A673 (cell line): ENCODE results near the gene C6. TPM values are rescaled to one million over a fixed set of nuclear protein-coding genes. Genes with fewer than 3 reads are reported as not detected.

Experiments
- Bru-seq: library from RNA; stranded (reverse); fragments of 400-500 nt; gene quantifications from one replicate; lab custom pipeline; 2021; lab: Mats Ljungman, UMichigan
- BruChase-seq, 2 experiments: library from RNA; stranded (reverse); fragments of 400-500 nt; gene quantifications; one replicate each; lab custom pipeline; 2021; lab: Mats Ljungman, UMichigan
- BruUV-seq: library from RNA; stranded (reverse); fragments of 400-500 nt; replicated peaks from 2 replicates; lab custom pipeline; 2021; lab: Mats Ljungman, UMichigan
- CTCF ChIA-PET: fragments of 300-600 bp; sonication (Branson Sonifier 250); formaldehyde crosslinking; loops from one replicate; lab custom pipeline; 2022; ENCODE audit warnings: antibody characterized with exemption; lab: Charles Lee
- POLR2A ChIA-PET: fragments of 300-600 bp; sonication (Branson Sonifier 250); formaldehyde crosslinking; loops from one replicate; lab custom pipeline; 2022; ENCODE audit warnings: antibody characterized with exemption; ENCODE audit not compliant: low non-redundant PET; lab: Charles Lee
- DNase-seq: peaks from one replicate; pipeline ENCODE4 v3.0.0-alpha.2; 2015; ENCODE audit warnings: low spot score
- H3K27ac ChIP-seq: fragments of 200-600 bp; sonication (generic); 2 replicates; pipeline ENCODE4 v1.5.1; 2016; ENCODE audit warnings: mixed run types, low read depth, mild to moderate bottlenecking, mixed read lengths, antibody characterized with exemption, low read length; ENCODE audit not compliant: poor library complexity, severe bottlenecking
- H3K27me3 ChIP-seq: fragments of 200-600 bp; sonication (generic); replicated peaks from 2 replicates; pipeline ENCODE4 v1.6.1; 2017; ENCODE audit warnings: mixed run types, low read depth, mild to moderate bottlenecking, mixed read lengths, antibody characterized with exemption, low read length; ENCODE audit not compliant: insufficient read depth, poor library complexity
- H3K36me3 ChIP-seq: fragments of 200-600 bp; sonication (generic); 2 replicates; pipeline ENCODE4 v1.6.1; 2016; ENCODE audit warnings: mixed run types, mild to moderate bottlenecking, mixed read lengths, antibody characterized with exemption, low read length; ENCODE audit not compliant: insufficient read depth, poor library complexity, severe bottlenecking
- H3K4me1 ChIP-seq: fragments of 200-600 bp; sonication (generic); 2 replicates; pipeline ENCODE4 v1.6.1; 2017; ENCODE audit warnings: mixed run types, mild to moderate bottlenecking, mixed read lengths, antibody characterized with exemption, low read length; ENCODE audit not compliant: insufficient read depth, poor library complexity, severe bottlenecking
- H3K4me3 ChIP-seq: fragments of 200-600 bp; sonication (generic); 2 replicates; pipeline ENCODE4 v1.5.1; 2016; ENCODE audit warnings: low read depth, mixed run types, mild to moderate bottlenecking, mixed read lengths, low read length; ENCODE audit not compliant: poor library complexity, severe bottlenecking
- H3K9me3 ChIP-seq: fragments of 200-600 bp; sonication (generic); 2 replicates; pipeline ENCODE4 v1.6.1; 2016; ENCODE audit warnings: mixed run types, low read depth, mild to moderate bottlenecking, mixed read lengths, antibody characterized with exemption, low read length; ENCODE audit not compliant: poor library complexity, severe bottlenecking
- EZH2 ChIP-seq: fragments of 200-600 bp; sonication (generic); IDR thresholded peaks from 2 replicates; pipeline ENCODE4 v1.6.1; 2017; ENCODE audit warnings: borderline replicate concordance, low read depth, mild to moderate bottlenecking, mixed read lengths, antibody characterized with exemption, low read length; ENCODE audit not compliant: poor library complexity, severe bottlenecking
- intact Hi-C: fragments of 100-400 bp; cut with micrococcal nuclease; formaldehyde crosslinking; loops from one replicate; pipeline ENCODE4 v1.10.0; 2022; ENCODE audit not compliant: unreplicated experiment
- long read RNA-seq: library from polyadenylated mRNA; stranded (forward); transcript quantifications from one replicate; pipeline ENCODE4 v2.0.0, GENCODE V29; 2022
- total RNA-seq: library from RNA; stranded (reverse); gene quantifications from 2 replicates; pipeline ENCODE4 v1.2.3, GENCODE V29; 2021
- TF ChIP-seq, protein P1 (sequence below): fragments of 300-800, 200-600 bp; sonication (generic); conservative IDR thresholded peaks from 2 replicates; pipeline ENCODE4 v1.5.1; 2017; ENCODE audit warnings: low read depth, mild to moderate bottlenecking, antibody characterized with exemption, low read length, moderate library complexity, mixed read lengths

The C6 gene
- total RNA-seq (5.5 and 6.1 TPM in 2 replicates), Bru-seq, nascent RNA (percentile 51 among the genes with signal in this experiment), BruChase-seq, experiment 1, labeled RNA remaining after a 2-hour chase (percentile 42 among the genes with signal in this experiment), BruChase-seq, experiment 2, labeled RNA remaining after a 6-hour chase (percentile 38 among the genes with signal in this experiment)
- long read RNA-seq, transcript C6-201 (18 exons, 3,661 nt), result major isoform, 10 of 25 reads
- long read RNA-seq, partial matches to known transcripts, result 3 of 25 reads
- long read RNA-seq, other reads (novel, unspliced or antisense), result 12 of 25 reads

DNA sequence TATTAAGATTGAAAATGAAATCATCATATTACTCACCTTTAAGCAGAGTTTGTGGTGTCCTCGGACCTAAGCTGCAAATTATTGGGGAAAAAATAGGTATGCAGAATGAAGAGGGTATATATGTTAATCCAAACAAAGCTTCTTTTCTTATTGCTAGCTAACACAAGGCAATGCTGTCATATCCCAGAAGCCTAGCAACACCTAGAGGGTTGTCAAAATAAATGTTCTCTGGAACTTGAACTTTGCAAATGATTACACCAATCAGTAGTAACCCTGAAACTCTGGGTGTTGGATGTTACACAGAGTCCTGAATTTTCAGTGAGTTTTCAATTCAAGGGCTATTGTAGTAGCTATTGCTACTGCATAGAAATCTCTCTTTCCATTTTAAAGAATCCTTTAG, at the start of gene C6:
Gene C6 (minus strand): TSS at position 193 of the 400 bp plus-strand sequence. CDS start 10,302 bp downstream, outside the sequence.
- intact Hi-C loops, result no loop called here
- TF ChIP-seq, protein P1, sequence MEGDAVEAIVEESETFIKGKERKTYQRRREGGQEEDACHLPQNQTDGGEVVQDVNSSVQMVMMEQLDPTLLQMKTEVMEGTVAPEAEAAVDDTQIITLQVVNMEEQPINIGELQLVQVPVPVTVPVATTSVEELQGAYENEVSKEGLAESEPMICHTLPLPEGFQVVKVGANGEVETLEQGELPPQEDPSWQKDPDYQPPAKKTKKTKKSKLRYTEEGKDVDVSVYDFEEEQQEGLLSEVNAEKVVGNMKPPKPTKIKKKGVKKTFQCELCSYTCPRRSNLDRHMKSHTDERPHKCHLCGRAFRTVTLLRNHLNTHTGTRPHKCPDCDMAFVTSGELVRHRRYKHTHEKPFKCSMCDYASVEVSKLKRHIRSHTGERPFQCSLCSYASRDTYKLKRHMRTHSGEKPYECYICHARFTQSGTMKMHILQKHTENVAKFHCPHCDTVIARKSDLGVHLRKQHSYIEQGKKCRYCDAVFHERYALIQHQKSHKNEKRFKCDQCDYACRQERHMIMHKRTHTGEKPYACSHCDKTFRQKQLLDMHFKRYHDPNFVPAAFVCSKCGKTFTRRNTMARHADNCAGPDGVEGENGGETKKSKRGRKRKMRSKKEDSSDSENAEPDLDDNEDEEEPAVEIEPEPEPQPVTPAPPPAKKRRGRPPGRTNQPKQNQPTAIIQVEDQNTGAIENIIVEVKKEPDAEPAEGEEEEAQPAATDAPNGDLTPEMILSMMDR, result no peak
- no peak for TF ChIP-seq EZH2
- no TSS peak for BruUV-seq
- Histone ChIP-seq H3K4me1 (no peaks in the 10 kb centered on the region), H3K27ac (no peak within 1 kb of the TSS), H3K27me3 (no peaks in the 10 kb centered on the region), H3K9me3 (no peaks in the 10 kb centered on the region), H3K36me3 (no peaks in the 10 kb centered on the region), H3K4me3 (no peak within 1 kb of the TSS)
- POLR2A ChIA-PET, result no interaction called here
- DNase-seq, result no peak
- CTCF ChIA-PET, result no interaction called here

DNA sequence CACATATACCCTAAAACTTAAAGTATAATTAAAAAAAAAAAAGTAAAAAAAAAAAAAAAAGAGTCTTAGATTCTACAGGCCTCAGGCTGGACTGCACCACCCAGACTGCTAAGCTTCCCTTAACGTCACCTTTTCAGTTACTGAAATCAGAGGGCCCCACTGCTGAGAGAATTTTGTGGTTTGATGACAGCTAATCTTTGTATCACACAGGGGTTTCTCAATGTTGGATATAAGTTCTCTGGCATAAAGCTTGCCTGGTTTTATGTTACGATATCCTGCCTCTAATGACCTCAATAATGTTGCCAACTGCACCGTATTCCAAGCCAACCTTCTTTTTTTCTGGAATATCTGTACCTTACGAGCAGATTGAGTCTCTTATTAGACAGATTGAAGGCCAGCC, 43.1 kb upstream of the C6 start:
- no peaks in the 10 kb centered on the region for H3K9me3 ChIP-seq
- no peak for DNase-seq
- H3K27ac ChIP-seq, result no peak overlapping the region
- no peaks in the 10 kb centered on the region for H3K36me3 ChIP-seq
- ChIA-PET CTCF (no interaction called here), POLR2A (no interaction called here)
- H3K4me3 ChIP-seq, result no peak overlapping the region
- BruUV-seq, result no TSS peak
- peaks cover 14% of the 10 kb centered on the region for H3K4me1 ChIP-seq
- no peak for TF ChIP-seq EZH2
- TF ChIP-seq, protein P1, result no peak
- intact Hi-C loops, result no loop called here
- H3K27me3 ChIP-seq, result no peaks in the 10 kb centered on the region

DNA sequence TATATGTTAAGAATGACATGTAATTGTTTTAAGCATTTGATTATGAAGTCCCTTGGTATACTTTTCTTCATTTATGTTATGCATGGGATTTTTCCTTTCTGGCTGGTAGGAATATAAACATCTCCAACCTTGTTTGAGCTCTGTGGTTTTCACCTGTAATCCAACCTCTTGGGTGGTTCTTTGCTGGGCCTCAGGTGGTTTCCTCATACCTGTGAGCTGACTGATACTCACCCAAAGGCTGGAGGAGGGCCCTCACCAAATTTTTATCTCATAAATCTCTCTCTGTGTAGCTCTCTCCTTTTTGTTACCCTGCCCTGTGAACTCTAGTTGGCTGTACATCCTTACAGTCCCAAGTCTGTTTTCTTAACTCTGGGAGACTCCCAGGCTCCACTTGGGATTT, 39.8 kb upstream of the C6 start:
- POLR2A ChIA-PET, result no interaction called here
- no peaks in the 10 kb centered on the region for H3K36me3 ChIP-seq
- H3K9me3 ChIP-seq, result no peaks in the 10 kb centered on the region
- BruUV-seq, result no TSS peak
- H3K27ac ChIP-seq, result no peak overlapping the region
- intact Hi-C loops, result no loop called here
- no peak for TF ChIP-seq EZH2
- TF ChIP-seq, protein P1, result no peak
- no peaks in the 10 kb centered on the region for H3K27me3 ChIP-seq
- H3K4me1 ChIP-seq, result no peaks in the 10 kb centered on the region
- CTCF ChIA-PET, result no interaction called here
- H3K4me3 ChIP-seq, result no peak overlapping the region
- no peak for DNase-seq
